ENCODE data around the gene DISP3.

DNA sequence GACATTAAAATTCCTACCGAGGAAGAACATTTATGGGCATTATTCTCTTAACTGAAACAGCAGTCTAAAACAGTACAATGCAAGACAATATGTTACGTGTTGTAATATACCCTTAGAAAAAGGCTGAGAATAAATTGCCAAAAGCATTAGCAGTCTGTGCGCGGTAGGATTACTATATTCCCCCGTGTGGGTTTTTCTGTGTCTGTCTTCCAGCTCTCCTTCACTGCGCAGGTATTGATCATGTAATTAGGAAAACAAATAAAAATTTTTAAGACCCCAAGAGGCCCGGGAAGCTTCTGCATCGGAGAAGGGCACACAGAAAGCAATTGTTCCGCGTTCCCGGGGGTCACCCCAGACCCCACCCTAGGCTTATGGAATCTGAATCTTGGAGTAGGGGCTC, 106.4 kb downstream of the DISP3 start:
- no peak for TF ChIP-seq ZNF274 (IDR thresholded peaks at IDR 0.05; ENCODE audit: low read depth, low read length)
- no peak for TF ChIP-seq SUZ12 (IDR thresholded peaks at IDR 0.05; ENCODE audit: extremely low read depth, insufficient read depth, insufficient read length)
- no peak for TF ChIP-seq YY1 (IDR thresholded peaks at IDR 0.05; ENCODE audit: insufficient read depth, insufficient read length)

Measured in NT2/D1 (cell line).